Measurements from ENCODE around the gene PKIG. TPM values are rescaled to one million over a fixed set of nuclear protein-coding genes. Genes with fewer than 3 reads are reported as not detected.

Gene PKIG
- polyA plus RNA-seq, 1 of the 3 experiments (the other 2 are of a cell fraction), result 92.9 TPM

GRCh38 chr20:44615169-44615791 lies 32.9 kb downstream of the PKIG start (continued):
- TF ChIP-seq RFX5 (IDR thresholded peaks at IDR 0.05; ENCODE audit: low read length), result no peak
- no peak for TF ChIP-seq SIN3A (IDR thresholded peaks at IDR 0.05; ENCODE audit: borderline replicate concordance, low read depth, low read length)
- no peak for TF ChIP-seq JUND (IDR thresholded peaks at IDR 0.05)
- no peak for TF ChIP-seq ELF1 (IDR thresholded peaks at IDR 0.05)

DNA sequence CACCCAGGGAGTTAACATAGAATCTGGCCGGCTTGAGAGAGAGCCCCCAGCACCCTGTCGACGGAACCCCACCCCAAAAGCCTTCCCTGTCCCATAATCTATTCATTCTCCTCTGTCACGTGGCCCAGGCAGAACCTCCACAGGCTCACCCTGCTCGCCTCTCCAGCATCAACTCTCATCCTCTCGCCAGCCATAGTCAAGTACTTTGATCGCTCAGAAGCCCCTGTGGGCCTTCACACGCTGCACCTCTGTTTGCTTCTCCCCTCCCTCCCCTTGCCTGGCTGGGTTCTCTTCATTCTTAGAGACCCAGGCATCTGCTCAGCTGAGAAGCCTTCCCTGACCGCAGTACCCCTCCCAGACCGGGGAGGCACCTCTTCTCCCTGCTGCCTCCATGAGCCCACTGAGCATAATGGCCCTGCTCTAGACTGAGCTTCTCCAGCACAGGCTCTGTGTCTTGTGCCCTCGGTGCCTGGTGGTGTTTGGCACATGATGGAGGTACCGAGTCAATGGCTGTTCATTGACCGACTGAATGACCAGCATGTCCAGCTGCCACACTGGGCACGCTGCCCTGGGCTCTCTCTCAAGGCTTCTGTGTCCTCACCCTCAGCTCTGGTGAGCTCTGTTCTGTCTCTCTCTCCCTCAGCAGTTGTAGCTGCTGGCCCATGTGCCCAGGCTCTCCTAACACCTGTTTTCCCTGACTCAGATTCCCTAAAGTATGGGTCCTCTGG lies 33.7 kb downstream of the PKIG start:
- TF ChIP-seq MXI1 (IDR thresholded peaks at IDR 0.05; ENCODE audit: low read depth, low read length) (no peak), GATA2 (CRISPR knock-in tag; IDR thresholded peaks at IDR 0.05) (no peak), YY1 (IDR thresholded peaks at IDR 0.05; ENCODE audit: low read depth) (no peak), TCF12 (IDR thresholded peaks at IDR 0.05) (no peak), RAD21 (IDR thresholded peaks at IDR 0.05; ENCODE audit: low read length) (no peak), PBX3 (IDR thresholded peaks at IDR 0.05) (no peak), RFX5 (IDR thresholded peaks at IDR 0.05; ENCODE audit: low read length) (no peak), USF2 (IDR thresholded peaks at IDR 0.05; ENCODE audit: borderline replicate concordance, low read depth, low read length) (no peak), RCOR1 (IDR thresholded peaks at IDR 0.05; ENCODE audit: low read length) (no peak), TAF1 (IDR thresholded peaks at IDR 0.05; ENCODE audit: borderline replicate concordance, low read depth, low read length) (no peak), FOSL2 (IDR thresholded peaks at IDR 0.05; ENCODE audit: borderline replicate concordance, low read depth) (no peak), EZH2phosphoT487 (IDR thresholded peaks at IDR 0.05; ENCODE audit: borderline replicate concordance, low read depth) (no peak), JUND (IDR thresholded peaks at IDR 0.05) (no peak), EP300 (IDR thresholded peaks at IDR 0.05; ENCODE audit: borderline replicate concordance in 1 of 2, low read depth in 1 of 2, low read length in 1 of 2) (no peak), NFIC (IDR thresholded peaks at IDR 0.05; ENCODE audit: borderline replicate concordance) (no peak), RXRA (IDR thresholded peaks at IDR 0.05; ENCODE audit: borderline replicate concordance, low read depth) (no peak), SMC3 (IDR thresholded peaks at IDR 0.05; ENCODE audit: low read depth, low read length) (no peak)
- TF ChIP-seq, protein P1, sequence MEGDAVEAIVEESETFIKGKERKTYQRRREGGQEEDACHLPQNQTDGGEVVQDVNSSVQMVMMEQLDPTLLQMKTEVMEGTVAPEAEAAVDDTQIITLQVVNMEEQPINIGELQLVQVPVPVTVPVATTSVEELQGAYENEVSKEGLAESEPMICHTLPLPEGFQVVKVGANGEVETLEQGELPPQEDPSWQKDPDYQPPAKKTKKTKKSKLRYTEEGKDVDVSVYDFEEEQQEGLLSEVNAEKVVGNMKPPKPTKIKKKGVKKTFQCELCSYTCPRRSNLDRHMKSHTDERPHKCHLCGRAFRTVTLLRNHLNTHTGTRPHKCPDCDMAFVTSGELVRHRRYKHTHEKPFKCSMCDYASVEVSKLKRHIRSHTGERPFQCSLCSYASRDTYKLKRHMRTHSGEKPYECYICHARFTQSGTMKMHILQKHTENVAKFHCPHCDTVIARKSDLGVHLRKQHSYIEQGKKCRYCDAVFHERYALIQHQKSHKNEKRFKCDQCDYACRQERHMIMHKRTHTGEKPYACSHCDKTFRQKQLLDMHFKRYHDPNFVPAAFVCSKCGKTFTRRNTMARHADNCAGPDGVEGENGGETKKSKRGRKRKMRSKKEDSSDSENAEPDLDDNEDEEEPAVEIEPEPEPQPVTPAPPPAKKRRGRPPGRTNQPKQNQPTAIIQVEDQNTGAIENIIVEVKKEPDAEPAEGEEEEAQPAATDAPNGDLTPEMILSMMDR (IDR thresholded peaks at IDR 0.05), result no peak
- TF ChIP-seq, protein P2, sequence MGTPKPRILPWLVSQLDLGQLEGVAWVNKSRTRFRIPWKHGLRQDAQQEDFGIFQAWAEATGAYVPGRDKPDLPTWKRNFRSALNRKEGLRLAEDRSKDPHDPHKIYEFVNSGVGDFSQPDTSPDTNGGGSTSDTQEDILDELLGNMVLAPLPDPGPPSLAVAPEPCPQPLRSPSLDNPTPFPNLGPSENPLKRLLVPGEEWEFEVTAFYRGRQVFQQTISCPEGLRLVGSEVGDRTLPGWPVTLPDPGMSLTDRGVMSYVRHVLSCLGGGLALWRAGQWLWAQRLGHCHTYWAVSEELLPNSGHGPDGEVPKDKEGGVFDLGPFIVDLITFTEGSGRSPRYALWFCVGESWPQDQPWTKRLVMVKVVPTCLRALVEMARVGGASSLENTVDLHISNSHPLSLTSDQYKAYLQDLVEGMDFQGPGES (IDR thresholded peaks at IDR 0.05; ENCODE audit: low read depth, low read length), result no peak
- TF ChIP-seq, protein P3, sequence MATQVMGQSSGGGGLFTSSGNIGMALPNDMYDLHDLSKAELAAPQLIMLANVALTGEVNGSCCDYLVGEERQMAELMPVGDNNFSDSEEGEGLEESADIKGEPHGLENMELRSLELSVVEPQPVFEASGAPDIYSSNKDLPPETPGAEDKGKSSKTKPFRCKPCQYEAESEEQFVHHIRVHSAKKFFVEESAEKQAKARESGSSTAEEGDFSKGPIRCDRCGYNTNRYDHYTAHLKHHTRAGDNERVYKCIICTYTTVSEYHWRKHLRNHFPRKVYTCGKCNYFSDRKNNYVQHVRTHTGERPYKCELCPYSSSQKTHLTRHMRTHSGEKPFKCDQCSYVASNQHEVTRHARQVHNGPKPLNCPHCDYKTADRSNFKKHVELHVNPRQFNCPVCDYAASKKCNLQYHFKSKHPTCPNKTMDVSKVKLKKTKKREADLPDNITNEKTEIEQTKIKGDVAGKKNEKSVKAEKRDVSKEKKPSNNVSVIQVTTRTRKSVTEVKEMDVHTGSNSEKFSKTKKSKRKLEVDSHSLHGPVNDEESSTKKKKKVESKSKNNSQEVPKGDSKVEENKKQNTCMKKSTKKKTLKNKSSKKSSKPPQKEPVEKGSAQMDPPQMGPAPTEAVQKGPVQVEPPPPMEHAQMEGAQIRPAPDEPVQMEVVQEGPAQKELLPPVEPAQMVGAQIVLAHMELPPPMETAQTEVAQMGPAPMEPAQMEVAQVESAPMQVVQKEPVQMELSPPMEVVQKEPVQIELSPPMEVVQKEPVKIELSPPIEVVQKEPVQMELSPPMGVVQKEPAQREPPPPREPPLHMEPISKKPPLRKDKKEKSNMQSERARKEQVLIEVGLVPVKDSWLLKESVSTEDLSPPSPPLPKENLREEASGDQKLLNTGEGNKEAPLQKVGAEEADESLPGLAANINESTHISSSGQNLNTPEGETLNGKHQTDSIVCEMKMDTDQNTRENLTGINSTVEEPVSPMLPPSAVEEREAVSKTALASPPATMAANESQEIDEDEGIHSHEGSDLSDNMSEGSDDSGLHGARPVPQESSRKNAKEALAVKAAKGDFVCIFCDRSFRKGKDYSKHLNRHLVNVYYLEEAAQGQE (IDR thresholded peaks at IDR 0.05; ENCODE audit: low read depth, low read length), result no peak
- no peaks in the 10 kb centered on the region for H4K20me1 ChIP-seq (ENCODE audit: insufficient read depth)
- H3K9me3 ChIP-seq, result no peaks in the 10 kb centered on the region
- H3K79me2 ChIP-seq (ENCODE audit: insufficient read depth), result peaks cover 9% of the 10 kb centered on the region; the same call in 1 of the 2 replicates
- H3K4me2 ChIP-seq, result no peak overlapping the region
- no peak for DNase-seq
- ChIA-PET CTCF (interaction anchor here (0.6 to 1.6 kb wide), 2 partner anchors 9 to 232 kb away, joined by 3 to 5 read pairs; no protein-coding TSS in a partner anchor), POLR2A (no interaction called here)
- H3K27me3 ChIP-seq (ENCODE audit: insufficient read depth), result no peaks in the 10 kb centered on the region
- no peaks in the 10 kb centered on the region for H3K9me2 ChIP-seq
- no peaks in the 10 kb centered on the region for H3K4me1 ChIP-seq (ENCODE audit: control insufficient read depth in 1 of 2, insufficient read depth in 2 of 2, low read depth in 1 of 2, low read length in 1 of 2)
- H3K36me3 ChIP-seq (replicated peaks in 1 of 2; ENCODE audit: control insufficient read depth in 1 of 2, insufficient read depth in 2 of 2, low read length in 1 of 2), result peaks cover 9 to 42% of the 10 kb centered on the region in 2 experiments
- no peak overlapping the region for H2AFZ ChIP-seq (ENCODE audit: low read depth)
- WGBS (ENCODE audit: low lambda C conversion rate), result 92% methylated on average over 12 of the region's 14 CpGs
- H3K27ac ChIP-seq (ENCODE audit: low read depth in 2 of 2, low read length in 1 of 2), result no peak overlapping the region
- no peaks in the 10 kb centered on the region for H3F3A ChIP-seq (replicated peaks; ENCODE audit: insufficient read depth)
- H3K4me3 ChIP-seq (ENCODE audit: low read depth in 2 of 2, low read length in 1 of 2), result no peak overlapping the region
- no peak overlapping the region for H3K9ac ChIP-seq
